ENCODE measurements around the gene LRRC42.
"Not testable (repeated sequence)": the region's sequence is repeated elsewhere in the genome, so short reads cannot be mapped to it uniquely, and the experiment has no call there.

Gene LRRC42

DNA sequence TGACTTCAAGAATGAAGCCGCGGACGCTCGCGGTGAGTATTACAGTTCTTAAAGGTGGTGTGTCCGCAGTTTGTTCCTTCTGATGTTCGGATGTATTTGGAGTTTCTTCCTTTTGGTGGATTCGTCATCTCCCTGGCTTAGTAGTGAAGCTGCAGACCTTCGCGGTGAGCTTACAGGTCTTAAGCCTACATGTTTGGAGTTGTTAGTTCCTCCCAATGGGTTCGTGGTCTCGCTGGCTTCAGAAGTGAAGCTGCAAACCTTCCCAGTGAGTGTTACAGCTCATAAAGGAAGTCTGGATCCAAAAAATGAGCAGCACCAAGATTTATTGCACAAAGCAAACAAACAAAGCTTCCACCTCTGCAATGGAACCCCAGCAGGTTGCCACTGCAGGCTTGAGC, 57.1 kb downstream of the LRRC42 start:
- DNase-seq (ENCODE audit: extremely low read depth in 1 of 2, low read depth in 1 of 2) = no peak

DNA sequence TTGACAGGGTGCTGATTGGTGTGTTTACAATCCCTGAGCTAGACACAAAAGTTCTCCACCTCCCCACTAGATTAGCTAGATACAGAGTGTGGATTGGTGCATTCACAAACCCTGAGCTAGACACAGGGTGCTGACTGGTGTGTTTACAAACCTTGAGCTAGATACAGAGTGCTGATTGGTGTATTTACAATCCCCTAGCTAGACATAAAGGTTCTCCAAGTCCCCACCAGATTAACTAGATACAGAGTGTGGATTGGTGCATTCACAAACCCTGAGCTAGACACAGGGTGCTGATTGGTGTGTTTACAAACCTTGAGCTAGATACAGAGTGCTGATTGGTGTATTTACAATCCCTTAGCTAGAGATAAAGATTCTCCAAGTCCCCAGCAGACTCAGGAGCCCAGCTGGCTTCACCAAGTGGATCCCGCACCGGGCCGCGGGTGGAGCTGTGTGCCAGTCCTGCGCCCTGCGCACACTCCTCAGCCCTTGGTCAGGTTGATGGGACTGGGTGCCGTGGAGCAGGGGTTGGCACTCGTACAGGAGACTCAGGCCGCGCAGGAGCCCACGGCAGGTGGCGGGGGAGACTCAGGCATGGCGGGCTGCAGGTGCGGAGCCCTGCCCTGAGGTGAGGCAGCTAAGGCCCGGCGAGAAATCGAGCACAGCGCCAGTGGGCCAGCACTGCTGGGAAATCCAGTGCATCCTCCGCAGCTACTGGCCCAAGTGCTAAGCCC, 57.8 kb downstream of the LRRC42 start:
- DNase-seq (ENCODE audit: extremely low read depth in 1 of 2, low read depth in 1 of 2) = not testable (repeated sequence)

- DNase-seq (ENCODE audit: extremely low read depth in 1 of 2, low read depth in 1 of 2) = no peak
These were observed 58.4 kb downstream of the LRRC42 start for GRCh38 chr1:54004481-54005049.

DNA sequence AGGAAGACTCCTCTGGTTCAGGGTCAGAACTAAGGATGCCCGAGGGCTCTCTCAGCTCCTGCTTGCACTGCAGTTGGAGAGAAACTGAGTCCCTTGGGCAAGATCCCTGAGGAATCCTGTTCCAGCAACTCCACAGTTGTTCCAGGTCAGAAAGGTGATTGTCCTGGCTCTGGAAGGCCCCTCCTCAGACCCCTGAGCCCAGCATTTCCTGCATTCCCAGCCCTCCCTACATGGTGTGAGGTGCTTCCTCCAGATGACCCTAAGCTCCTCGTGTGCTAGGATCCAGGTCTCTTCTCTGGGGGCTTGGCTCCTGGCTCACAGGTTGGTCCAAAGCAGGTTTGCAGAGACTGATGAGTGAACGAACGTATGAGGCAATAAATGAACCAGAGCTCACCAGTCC, 60.4 kb downstream of the LRRC42 start:
- DNase-seq (ENCODE audit: extremely low read depth in 1 of 2, low read depth in 1 of 2) = no peak

GRCh38 chr1:54007613-54008012, 61.5 kb downstream of the LRRC42 start:
- DNase-seq (ENCODE audit: extremely low read depth in 1 of 2, low read depth in 1 of 2) = no peak

DNA sequence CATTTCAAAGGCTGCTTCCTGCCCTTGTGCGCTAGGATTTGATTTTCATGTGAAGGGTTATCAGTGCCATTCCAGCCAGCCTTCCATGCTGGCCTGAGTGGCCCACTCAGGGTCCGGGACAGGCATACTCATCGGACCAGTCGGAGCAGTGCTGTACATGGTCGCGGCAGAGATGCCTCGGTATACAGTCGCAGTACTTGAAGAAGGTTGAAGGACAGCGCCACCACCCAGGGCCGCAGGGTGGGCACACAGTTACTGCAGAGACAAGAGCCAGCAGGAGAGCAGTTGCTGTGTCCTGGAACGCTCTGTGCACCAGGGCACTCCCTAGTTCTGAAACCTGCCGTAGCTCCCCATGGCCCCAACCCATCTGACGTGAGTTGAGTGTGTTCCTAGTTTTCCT, 62.7 kb downstream of the LRRC42 start:
- DNase-seq (ENCODE audit: extremely low read depth in 1 of 2, low read depth in 1 of 2) = no peak

GRCh38 chr1:54009406-54009805, 63.3 kb downstream of the LRRC42 start:
- no peak for DNase-seq (ENCODE audit: extremely low read depth in 1 of 2, low read depth in 1 of 2)

DNA sequence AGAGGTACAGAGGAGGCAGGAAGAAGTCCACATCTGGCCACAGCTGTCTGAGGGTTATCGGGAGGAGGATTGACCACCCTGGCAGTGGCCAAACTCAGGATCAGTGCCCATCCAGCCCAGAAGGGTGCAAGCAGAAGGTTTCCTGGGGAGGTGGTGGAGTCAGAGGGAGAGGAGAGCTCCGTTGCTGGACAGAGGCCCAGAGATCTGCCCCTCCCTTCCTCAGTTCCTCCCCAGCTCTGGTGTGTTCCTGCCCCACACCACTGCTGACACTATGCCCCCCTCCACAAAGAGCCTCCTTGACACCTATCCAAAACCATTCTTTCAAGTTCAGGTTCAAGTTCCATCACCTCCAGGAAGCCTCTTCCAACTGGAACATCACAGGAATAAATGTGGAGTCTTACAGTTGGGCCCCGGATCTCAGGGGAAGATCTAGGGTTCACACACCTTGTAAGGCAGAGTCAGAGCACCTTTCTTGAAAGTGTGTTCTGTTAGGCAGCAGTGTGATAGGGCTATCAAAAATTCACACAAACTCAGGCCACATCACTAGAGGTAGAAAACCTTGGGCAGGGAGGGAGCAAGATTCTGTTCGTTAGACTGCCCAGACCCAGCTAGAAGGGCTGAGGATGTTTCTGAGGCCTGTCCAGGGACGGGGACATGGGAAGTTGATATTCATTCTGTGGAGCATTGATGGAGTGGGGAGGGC, 64.4 kb downstream of the LRRC42 start:
- no peak for DNase-seq (ENCODE audit: extremely low read depth in 1 of 2, low read depth in 1 of 2)

- no peak for DNase-seq (ENCODE audit: extremely low read depth in 1 of 2, low read depth in 1 of 2)
These were observed 65.3 kb downstream of the LRRC42 start for GRCh38 chr1:54011316-54012007.

DNA sequence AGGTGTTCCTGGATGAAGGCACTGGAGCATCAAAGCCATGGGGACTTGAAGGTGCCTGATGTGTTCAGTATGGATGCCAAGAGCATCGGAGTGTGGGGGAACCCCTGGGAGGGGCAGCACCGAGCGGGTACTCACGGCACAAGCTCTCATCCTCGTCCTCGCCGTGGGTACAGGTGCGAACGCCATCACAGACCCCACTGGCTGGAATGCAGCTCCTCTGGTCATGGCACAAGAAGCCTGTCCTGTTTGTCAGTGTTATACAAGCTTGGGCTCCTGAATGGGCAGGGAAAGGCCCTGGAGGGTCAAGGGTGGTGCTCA, 65.8 kb downstream of the LRRC42 start:
- DNase-seq (ENCODE audit: extremely low read depth in 1 of 2, low read depth in 1 of 2) = no peak

DNA sequence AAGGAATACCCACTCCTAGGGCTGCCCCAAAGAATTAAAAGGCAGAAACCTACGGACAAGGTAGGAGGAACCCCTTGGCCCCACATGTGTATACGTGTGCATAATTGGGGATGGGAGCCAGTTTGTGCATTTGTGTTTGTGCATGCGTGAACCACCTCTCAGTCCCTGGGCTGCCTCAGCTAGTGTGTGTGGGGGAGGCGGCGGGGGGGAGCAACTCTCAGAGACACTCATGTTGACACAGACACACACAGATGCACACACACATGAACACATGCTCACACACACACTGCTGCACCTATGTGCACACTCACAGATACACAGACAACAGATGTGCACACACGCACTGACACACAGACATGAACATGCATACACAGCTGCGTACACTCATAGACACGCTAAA, 66.7 kb downstream of the LRRC42 start:
- no peak for DNase-seq (ENCODE audit: extremely low read depth in 1 of 2, low read depth in 1 of 2)

GRCh38 chr1:54013393-54014008, 67.4 kb downstream of the LRRC42 start:
- no peak for DNase-seq (ENCODE audit: extremely low read depth in 1 of 2, low read depth in 1 of 2)

DNA sequence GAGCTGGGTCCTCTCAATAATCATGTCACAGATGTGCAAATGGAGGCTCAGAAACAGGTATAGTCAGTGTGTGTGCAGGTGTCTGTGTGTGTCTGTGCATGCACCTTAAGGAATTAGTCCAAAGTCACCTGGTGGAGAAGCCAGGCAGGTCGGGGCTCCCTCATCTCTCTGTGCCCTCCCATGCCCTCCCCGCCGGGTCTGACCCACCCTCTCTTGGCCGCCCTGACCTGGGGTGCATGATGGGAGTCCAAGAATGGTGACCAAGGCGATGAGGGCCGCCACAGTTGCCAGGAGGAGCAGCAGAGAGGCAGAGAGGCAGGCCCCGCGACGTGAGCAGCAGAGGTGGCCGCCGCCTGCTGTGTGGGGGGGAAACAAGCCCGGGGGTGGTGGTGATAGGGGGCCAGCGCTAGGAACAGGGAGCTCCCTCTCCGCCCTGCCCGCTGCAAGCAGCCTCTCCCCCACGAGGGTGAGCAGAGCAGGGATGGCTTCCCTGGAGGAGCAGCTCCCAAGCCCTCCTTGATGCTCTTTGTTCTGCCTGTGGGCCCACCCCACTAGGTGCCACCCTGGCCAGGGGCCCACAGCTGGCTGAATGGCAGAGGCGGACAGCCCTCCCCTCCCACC, 68.0 kb downstream of the LRRC42 start:
- no peak for DNase-seq (ENCODE audit: extremely low read depth in 1 of 2, low read depth in 1 of 2)

DNA sequence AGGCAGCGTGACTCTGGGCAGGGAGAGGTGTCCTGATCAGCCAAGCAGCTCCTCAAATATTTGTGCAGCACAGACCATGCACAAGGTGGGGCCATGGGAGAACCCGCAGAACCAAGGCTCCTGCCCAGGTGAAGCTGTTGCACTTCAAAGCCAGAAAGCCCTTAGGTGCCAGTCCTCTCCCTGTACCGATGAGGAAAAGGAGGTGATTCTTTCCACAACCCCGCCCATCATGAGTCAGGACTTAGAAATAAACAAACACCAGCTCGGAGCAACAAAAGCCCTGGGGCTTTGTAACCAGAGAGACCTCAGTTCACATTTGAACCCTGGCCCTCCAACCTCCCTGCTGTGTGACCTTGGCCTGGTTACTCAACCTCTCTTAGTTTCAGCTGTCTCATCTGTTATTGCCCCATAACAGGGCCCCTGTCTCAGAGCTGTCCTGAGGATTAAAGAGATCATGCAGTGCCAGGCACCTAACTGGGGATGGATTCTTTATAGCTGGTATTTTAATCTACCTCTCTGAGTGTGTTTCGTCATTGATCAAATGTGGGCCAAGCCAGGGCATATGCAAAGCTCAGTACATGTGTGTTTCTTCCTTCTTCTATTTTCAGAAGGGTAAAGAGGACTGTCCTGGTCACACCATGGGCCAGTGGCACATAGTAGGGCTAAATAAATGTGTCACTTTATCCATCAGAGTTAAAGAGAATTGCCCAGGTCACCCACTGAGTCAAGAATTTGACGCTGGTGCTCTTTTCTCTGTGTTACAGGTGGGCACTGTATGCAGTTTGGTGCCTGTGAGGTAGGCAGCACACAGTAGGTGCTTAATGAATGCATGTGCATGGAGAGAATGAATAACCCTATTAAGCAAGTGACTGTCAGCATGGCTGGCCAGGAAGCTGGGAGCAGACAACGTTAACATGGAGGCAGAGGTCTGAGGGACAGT, 70.5 kb downstream of the LRRC42 start:
- no peak for DNase-seq (ENCODE audit: extremely low read depth in 1 of 2, low read depth in 1 of 2)
